ENCODE results near the gene TFR2.

- TF ChIP-seq GATA3 (IDR thresholded peaks at IDR 0.05; ENCODE audit: low read depth, low read length): no peak
- TF ChIP-seq GATA2 (IDR thresholded peaks at IDR 0.05; ENCODE audit: low read depth, low read length): no peak
Observed at GRCh38 chr7:100683659-100684533, 42.5 kb upstream of the TFR2 start.
